H4 (cell line): ENCODE results near the gene SCYL2. TPM values are rescaled to one million over a fixed set of nuclear protein-coding genes. Genes with fewer than 3 reads are reported as not detected.
"Not testable (repeated sequence)": the region's sequence is repeated elsewhere in the genome, so short reads cannot be mapped to it uniquely, and the experiment has no call there.

Source experiments
- DNase-seq: peaks from one replicate; pipeline ENCODE4 v3.0.0-alpha.2; 2015; ENCODE audit warnings: low spot score
- total RNA-seq: library from RNA; depleted of rRNA; stranded (reverse); fragments of >200 nt; shearing (Covaris generic); gene quantifications from 2 replicates; pipeline ENCODE4 v1.2.3, GENCODE V29; 2014; rRNA removed

Gene SCYL2
- total RNA-seq, result 23.2 and 35.7 TPM in 2 replicates

GRCh38 chr12:100266835-100267602 lies at the start of gene SCYL2, which contains the start of gene DEPDC4:
Gene SCYL2, plus strand, starts transcription at chr12:100267177. Its CDS starts 15,794 bp downstream, at chr12:100282971.
Gene DEPDC4, minus strand, starts transcription at chr12:100267079. Its CDS starts 3 bp downstream, at chr12:100267076.
- peak; percentile 95 for DNase-seq

- DNase-seq, result no peak
Measured at GRCh38 chr12:100219328-100220109, 47.5 kb upstream of the SCYL2 start.

- DNase-seq, result no peak
Measured at GRCh38 chr12:100221523-100221922, 45.5 kb upstream of the SCYL2 start.

- not testable (repeated sequence) for DNase-seq
Measured at GRCh38 chr12:100222173-100222572, 44.8 kb upstream of the SCYL2 start.

- no peak for DNase-seq
Measured at GRCh38 chr12:100225491-100225890, 41.5 kb upstream of the SCYL2 start.

GRCh38 chr12:100229036-100229635 lies 37.8 kb upstream of the SCYL2 start:
- peak; percentile 48 for DNase-seq

GRCh38 chr12:100229876-100230275 lies 37.1 kb upstream of the SCYL2 start:
- no peak for DNase-seq

GRCh38 chr12:100231873-100232272 lies 35.1 kb upstream of the SCYL2 start:
- DNase-seq, result not testable (repeated sequence)

- DNase-seq, result peak; percentile 6
Measured at GRCh38 chr12:100234166-100234565, 32.8 kb upstream of the SCYL2 start.

- DNase-seq, result peak; percentile 52
Measured at GRCh38 chr12:100234591-100235304, 32.2 kb upstream of the SCYL2 start.

- DNase-seq, result no peak
Measured at GRCh38 chr12:100238801-100239200, 28.2 kb upstream of the SCYL2 start.

- no peak for DNase-seq
Measured at GRCh38 chr12:100239589-100239988, 27.4 kb upstream of the SCYL2 start.

GRCh38 chr12:100243137-100243536 lies 23.8 kb upstream of the SCYL2 start:
- no peak for DNase-seq

GRCh38 chr12:100247765-100248164 lies 19.2 kb upstream of the SCYL2 start:
- DNase-seq, result no peak

- DNase-seq, result no peak
Measured at GRCh38 chr12:100248886-100249285, 18.1 kb upstream of the SCYL2 start.

- no peak for DNase-seq
Measured at GRCh38 chr12:100249941-100250340, 17.0 kb upstream of the SCYL2 start.

- DNase-seq, result no peak
Measured at GRCh38 chr12:100251917-100252316, 15.1 kb upstream of the SCYL2 start.

GRCh38 chr12:100253437-100253836 lies 13.5 kb upstream of the SCYL2 start:
- DNase-seq, result no peak

- DNase-seq, result no peak
Measured at GRCh38 chr12:100254876-100255275, 12.1 kb upstream of the SCYL2 start.

- no peak for DNase-seq
Measured at GRCh38 chr12:100258127-100258526, 8.8 kb upstream of the SCYL2 start.

- DNase-seq, result no peak
Measured at GRCh38 chr12:100263131-100263530, 3.8 kb upstream of the SCYL2 start.

GRCh38 chr12:100265107-100265506 lies 1.9 kb upstream of the SCYL2 start:
- not testable (repeated sequence) for DNase-seq
